HL-60 (cell line): ENCODE results near the gene ANO1.

ENCODE experiments used
- DNase-seq, 2 experiments: peaks; one replicate each; pipeline ENCODE4 v3.0.0-alpha.2; 2010 to 2020; ENCODE audit warnings: low read depth in 1 of 2, low spot score in 1 of 2
- H3K27ac ChIP-seq: fragments of 250-450 bp; sonication (Bioruptor Pico); replicated peaks from 2 replicates; pipeline ENCODE4 v1.5.1; 2020; ENCODE audit warnings: mild to moderate bottlenecking, moderate library complexity
- H3K27me3 ChIP-seq: fragments of 250-450 bp; sonication (Bioruptor Pico); 2 replicates; pipeline ENCODE4 v1.5.1; 2021; ENCODE audit warnings: mild to moderate bottlenecking, moderate library complexity; ENCODE audit not compliant: insufficient read depth, poor library complexity, severe bottlenecking
- H3K4me3 ChIP-seq: replicated peaks from 2 replicates; pipeline ENCODE4 v1.5.1; 2011; ENCODE audit warnings: mild to moderate bottlenecking, control low read depth, low read length; ENCODE audit not compliant: insufficient read depth
- CTCF ChIP-seq: IDR thresholded peaks from one replicate; pipeline ENCODE4 v1.5.1; 2011; ENCODE audit warnings: low read length, control low read depth, inconsistent platforms; ENCODE audit not compliant: insufficient read depth
- GABPA ChIP-seq: IDR thresholded peaks from 2 replicates; pipeline ENCODE4 v1.6.1; 2012; ENCODE audit warnings: low read depth
- POLR2AphosphoS5 ChIP-seq: IDR thresholded peaks from 2 replicates; pipeline ENCODE4 v1.6.1; 2012; ENCODE audit warnings: low read depth
- REST ChIP-seq: IDR thresholded peaks from 2 replicates; pipeline ENCODE4 v1.6.1; 2012; ENCODE audit warnings: low read depth; ENCODE audit not compliant: insufficient replicate concordance
- SPI1 ChIP-seq: IDR thresholded peaks from 2 replicates; pipeline ENCODE4 v1.6.1; 2012; ENCODE audit warnings: low read depth, mild to moderate bottlenecking, borderline replicate concordance

Gene ANO1

GRCh38 chr11:70173018-70173417 lies 94.9 kb downstream of the ANO1 start:
- no peak overlapping the region for H3K4me3 ChIP-seq
- H3K27ac ChIP-seq: no peak overlapping the region
- no peak for DNase-seq
- TF ChIP-seq CTCF: no peak
- no peak for TF ChIP-seq POLR2AphosphoS5
- no peak for TF ChIP-seq SPI1
- TF ChIP-seq GABPA: no peak
- TF ChIP-seq REST: no peak
- H3K27me3 ChIP-seq: no peaks in the 10 kb centered on the region

GRCh38 chr11:70174547-70175235 lies 96.6 kb downstream of the ANO1 start:
- DNase-seq: no peak
- H3K27ac ChIP-seq: no peak overlapping the region
- TF ChIP-seq GABPA: no peak
- TF ChIP-seq SPI1: no peak
- TF ChIP-seq POLR2AphosphoS5: no peak
- TF ChIP-seq CTCF: no peak
- no peak for TF ChIP-seq REST
- no peaks in the 10 kb centered on the region for H3K27me3 ChIP-seq
- H3K4me3 ChIP-seq: no peak overlapping the region

- TF ChIP-seq POLR2AphosphoS5 (no peak), CTCF (no peak), GABPA (no peak), REST (no peak), SPI1 (no peak)
- no peak for DNase-seq
Measured at GRCh38 chr11:70175236-70175698, 97.2 kb downstream of the ANO1 start.

More at GRCh38 chr11:70175236-70175698, 97.2 kb downstream of the ANO1 start:
- no peak overlapping the region for H3K27ac ChIP-seq
- no peak overlapping the region for H3K4me3 ChIP-seq
- no peaks in the 10 kb centered on the region for H3K27me3 ChIP-seq
